ENCODE data around the gene WDFY4. TPM values are rescaled to one million over a fixed set of nuclear protein-coding genes. Genes with fewer than 3 reads are reported as not detected.

Gene WDFY4, protein sequence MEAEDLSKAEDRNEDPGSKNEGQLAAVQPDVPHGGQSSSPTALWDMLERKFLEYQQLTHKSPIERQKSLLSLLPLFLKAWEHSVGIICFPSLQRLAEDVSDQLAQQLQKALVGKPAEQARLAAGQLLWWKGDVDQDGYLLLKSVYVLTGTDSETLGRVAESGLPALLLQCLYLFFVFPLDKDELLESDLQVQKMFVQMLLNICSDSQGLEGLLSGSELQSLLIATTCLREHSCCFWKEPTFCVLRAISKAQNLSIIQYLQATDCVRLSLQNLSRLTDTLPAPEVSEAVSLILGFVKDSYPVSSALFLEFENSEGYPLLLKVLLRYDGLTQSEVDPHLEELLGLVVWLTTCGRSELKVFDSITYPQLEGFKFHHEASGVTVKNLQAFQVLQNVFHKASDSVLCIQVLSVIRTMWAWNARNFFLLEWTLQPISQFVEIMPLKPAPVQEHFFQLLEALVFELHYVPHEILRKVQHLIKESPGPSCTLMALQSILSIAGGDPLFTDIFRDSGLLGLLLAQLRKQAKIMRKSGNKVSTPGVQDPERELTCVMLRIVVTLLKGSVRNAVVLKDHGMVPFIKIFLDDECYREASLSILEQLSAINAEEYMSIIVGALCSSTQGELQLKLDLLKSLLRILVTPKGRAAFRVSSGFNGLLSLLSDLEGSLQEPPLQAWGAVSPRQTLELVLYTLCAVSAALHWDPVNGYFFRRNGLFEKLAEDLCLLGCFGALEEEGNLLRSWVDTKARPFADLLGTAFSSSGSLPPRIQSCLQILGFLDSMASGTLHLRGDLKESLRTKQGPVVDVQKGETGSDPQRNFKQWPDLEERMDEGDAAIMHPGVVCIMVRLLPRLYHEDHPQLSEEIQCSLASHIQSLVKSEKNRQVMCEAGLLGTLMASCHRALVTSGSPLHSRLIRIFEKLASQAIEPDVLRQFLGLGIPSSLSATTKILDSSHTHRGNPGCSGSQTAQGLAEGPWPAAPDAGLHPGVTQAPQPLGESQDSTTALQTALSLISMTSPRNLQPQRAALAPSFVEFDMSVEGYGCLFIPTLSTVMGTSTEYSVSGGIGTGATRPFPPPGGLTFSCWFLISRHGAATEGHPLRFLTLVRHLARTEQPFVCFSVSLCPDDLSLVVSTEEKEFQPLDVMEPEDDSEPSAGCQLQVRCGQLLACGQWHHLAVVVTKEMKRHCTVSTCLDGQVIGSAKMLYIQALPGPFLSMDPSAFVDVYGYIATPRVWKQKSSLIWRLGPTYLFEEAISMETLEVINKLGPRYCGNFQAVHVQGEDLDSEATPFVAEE (N-terminal part only)
- total RNA-seq (1 to 10 TPM; 3.8 TPM), polyA plus RNA-seq (ENCODE audit: insufficient read length in 2 of 2) (1 to 10 TPM; 3.1 to 3.3 TPM)
- long read RNA-seq, donor 1, result 0 reads
- long read RNA-seq, donor 2, result 0 reads
- long read RNA-seq, donor 3, result 0 reads
- long read RNA-seq, donor 4, result 0 reads

DNA sequence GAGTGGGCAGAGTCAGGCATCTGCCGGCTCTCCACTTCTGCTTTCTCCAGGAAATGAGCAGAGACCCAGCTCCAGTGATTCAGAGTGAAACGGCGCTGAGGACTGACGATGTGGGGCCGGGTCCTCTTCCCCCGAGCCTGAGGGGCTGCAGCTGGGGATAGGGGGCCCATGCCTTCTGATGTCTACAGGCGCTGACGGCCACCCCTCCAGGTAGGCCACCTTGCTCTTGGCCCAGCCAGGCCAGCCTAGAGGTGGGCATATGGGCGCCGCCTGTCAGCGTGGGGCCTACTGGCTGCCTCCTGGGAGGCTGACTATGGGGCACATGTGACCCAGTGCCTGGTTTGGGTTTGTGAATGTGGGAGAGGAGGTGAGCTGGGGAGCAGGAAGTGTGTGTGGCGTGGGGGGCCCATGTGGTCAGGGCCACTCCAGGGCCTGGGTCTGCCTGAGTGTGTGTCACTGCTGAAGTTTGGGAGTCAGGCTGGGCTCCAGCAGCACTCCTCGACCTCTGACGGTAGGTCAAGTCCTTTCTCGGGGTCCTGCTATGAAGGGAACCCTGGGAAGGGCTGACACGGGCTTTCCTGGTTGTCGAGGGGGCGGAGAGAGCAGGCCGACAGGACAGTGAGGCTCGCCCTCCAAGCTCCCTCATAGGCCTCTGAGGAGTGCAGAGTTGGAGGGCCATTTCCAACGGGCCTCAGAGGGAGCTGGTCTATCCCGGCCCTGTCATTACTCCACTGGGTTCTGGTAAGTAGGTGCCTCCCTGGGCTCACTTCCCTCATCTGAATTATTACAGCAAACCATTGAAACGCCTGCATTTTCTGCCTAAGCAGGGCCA is at the start of gene WDFY4:
Gene WDFY4 (plus strand): TSS at position 82 of the 832 bp plus-strand sequence. CDS start 24,860 bp downstream, outside the sequence.
- WGBS (ENCODE audit: insufficient coverage), result 85% methylated on average over 23 of the region's 23 CpGs
- H3K4me1 ChIP-seq (ENCODE audit: control insufficient read depth, insufficient read depth, low read length), result no peaks in the 10 kb centered on the region
- no peak within 1 kb of the TSS for H3K27ac ChIP-seq (ENCODE audit: low read depth, low read length)
- DNase-seq (ENCODE audit: low read depth in 4 of 6, low spot score in 6 of 6), result no peak
- H3K36me3 ChIP-seq (ENCODE audit: control insufficient read depth, insufficient read depth, low read length), result no peaks in the 10 kb centered on the region
- H3K4me3 ChIP-seq (ENCODE audit: low read depth, low read length), result no peak within 1 kb of the TSS
- peaks cover 3% of the 10 kb centered on the region for H3K9me3 ChIP-seq (ENCODE audit: control insufficient read depth, insufficient read depth, low read length)
- H3K27me3 ChIP-seq (ENCODE audit: control insufficient read depth, insufficient read depth, low read length), result no peaks in the 10 kb centered on the region

DNA sequence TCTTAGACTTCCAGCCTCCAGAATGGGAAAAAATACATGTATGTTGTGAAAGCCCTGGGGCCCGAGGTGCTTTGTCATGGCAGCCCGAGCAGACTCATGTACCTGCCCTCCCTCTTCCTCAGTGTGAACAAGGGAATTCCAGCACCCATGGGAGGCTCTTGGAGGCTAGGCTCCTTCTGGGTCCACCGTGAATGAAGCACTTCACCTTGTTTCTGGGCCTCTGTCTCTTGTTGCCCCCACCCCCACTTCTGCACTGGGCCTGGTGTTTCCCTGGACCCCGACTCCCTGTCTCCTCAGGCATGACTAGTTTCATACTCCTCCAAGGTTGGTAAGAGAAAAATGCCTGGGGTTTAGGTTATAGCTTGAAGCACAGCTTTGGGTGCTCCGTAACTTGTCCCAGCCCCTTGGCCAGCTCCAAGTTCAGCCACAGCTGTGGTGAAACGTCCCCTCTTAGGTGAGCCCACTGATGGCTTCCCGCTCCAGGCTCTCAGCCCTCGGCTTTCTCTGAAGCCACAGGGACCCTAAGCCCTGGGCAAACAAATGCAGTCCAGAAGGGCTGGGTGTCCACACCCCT is 49.6 kb upstream of the WDFY4 start:
- H3K27ac ChIP-seq (ENCODE audit: low read depth, low read length), result no peak overlapping the region

DNA sequence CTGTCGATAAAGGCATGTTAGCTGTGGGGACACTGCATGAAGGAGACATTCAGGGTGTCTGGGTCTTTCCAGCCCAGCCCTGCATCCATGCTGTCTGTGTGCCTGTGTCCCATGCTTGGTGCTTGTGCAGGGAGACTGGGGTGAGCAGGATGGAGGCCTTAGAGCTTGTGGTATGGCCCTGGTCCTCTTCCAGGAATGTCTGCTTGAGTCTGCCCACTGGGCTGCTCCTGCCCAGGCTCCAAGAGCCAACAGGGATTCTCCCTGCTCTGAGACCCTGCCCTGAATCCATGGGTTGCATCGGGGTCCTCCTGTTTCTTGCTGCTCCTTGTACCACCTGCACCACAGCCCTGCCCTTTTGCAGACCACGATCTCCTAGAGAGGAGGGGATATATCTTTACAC is 48.4 kb upstream of the WDFY4 start:
- H3K27me3 ChIP-seq (ENCODE audit: control insufficient read depth, insufficient read depth, low read length), result no peaks in the 10 kb centered on the region
- 29% methylated on average over 1 of the region's 3 CpGs for WGBS (ENCODE audit: insufficient coverage)
- no peak overlapping the region for H3K4me3 ChIP-seq (ENCODE audit: low read depth, low read length)
- H3K4me1 ChIP-seq (ENCODE audit: control insufficient read depth, insufficient read depth, low read length), result no peaks in the 10 kb centered on the region
- no peak overlapping the region for H3K27ac ChIP-seq (ENCODE audit: low read depth, low read length)
- no peak for DNase-seq (ENCODE audit: low read depth in 4 of 6, low spot score in 6 of 6)
- H3K9me3 ChIP-seq (ENCODE audit: control insufficient read depth, insufficient read depth, low read length), result no peaks in the 10 kb centered on the region
- no peaks in the 10 kb centered on the region for H3K36me3 ChIP-seq (ENCODE audit: control insufficient read depth, insufficient read depth, low read length)

More for the DNA sequence above, 49.6 kb upstream of the WDFY4 start:
- Histone ChIP-seq H3K27me3 (ENCODE audit: control insufficient read depth, insufficient read depth, low read length) (no peaks in the 10 kb centered on the region), H3K36me3 (ENCODE audit: control insufficient read depth, insufficient read depth, low read length) (no peaks in the 10 kb centered on the region), H3K9me3 (ENCODE audit: control insufficient read depth, insufficient read depth, low read length) (no peaks in the 10 kb centered on the region), H3K4me3 (ENCODE audit: low read depth, low read length) (no peak overlapping the region), H3K4me1 (ENCODE audit: control insufficient read depth, insufficient read depth, low read length) (no peaks in the 10 kb centered on the region)
- no peak for DNase-seq (ENCODE audit: low read depth in 4 of 6, low spot score in 6 of 6)
- 96% methylated on average over 7 of the region's 8 CpGs for WGBS (ENCODE audit: insufficient coverage)

DNA sequence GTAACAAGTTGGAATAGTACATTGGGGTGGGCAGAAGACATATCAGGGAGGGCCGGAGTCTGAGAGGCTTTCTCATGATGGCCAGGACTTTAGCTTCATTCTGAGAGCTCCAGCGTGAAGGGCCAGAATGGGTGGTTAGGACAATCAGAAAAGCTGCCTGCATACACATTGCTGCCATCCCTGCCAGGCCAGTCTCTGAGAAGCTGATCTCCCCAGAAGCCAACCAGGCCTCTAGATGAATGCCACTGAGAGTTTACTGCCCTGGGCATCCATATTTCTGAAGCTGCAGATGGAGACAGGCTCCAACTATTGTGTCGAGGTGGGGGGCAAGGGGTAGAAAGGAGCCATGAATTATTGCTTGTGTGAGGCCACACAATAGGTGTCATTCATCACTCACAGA is 47.8 kb upstream of the WDFY4 start:
- no peak for DNase-seq (ENCODE audit: low read depth in 4 of 6, low spot score in 6 of 6)
- no peaks in the 10 kb centered on the region for H3K4me1 ChIP-seq (ENCODE audit: control insufficient read depth, insufficient read depth, low read length)
- no peaks in the 10 kb centered on the region for H3K36me3 ChIP-seq (ENCODE audit: control insufficient read depth, insufficient read depth, low read length)
- H3K4me3 ChIP-seq (ENCODE audit: low read depth, low read length), result no peak overlapping the region
- no peaks in the 10 kb centered on the region for H3K9me3 ChIP-seq (ENCODE audit: control insufficient read depth, insufficient read depth, low read length)
- 92% methylated on average over 3 of the region's 3 CpGs for WGBS (ENCODE audit: insufficient coverage)
- H3K27ac ChIP-seq (ENCODE audit: low read depth, low read length), result no peak overlapping the region
- no peaks in the 10 kb centered on the region for H3K27me3 ChIP-seq (ENCODE audit: control insufficient read depth, insufficient read depth, low read length)

DNA sequence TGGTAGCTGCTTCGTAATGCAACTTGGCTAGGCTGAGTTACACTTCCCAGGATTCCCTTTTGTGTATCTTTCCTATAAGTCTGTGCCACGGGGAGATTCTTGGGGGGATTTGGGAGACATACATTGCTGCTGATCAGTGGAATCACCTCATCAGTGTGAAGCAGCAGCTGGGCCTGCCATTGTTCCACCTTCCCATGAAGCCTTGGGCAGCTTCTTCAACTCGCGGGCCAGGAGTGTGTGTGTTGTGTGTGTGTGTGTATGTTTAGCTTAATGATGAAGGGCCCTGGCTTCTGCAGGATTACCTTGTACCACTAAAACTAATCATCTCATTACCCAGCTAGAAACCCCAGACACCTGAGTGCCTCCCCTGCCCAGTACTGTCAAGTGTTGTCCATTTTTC is 46.5 kb upstream of the WDFY4 start:
- no peak overlapping the region for H3K27ac ChIP-seq (ENCODE audit: low read depth, low read length)
- no peaks in the 10 kb centered on the region for H3K9me3 ChIP-seq (ENCODE audit: control insufficient read depth, insufficient read depth, low read length)
- 80% methylated on average over 1 of the region's 4 CpGs for WGBS (ENCODE audit: insufficient coverage)

DNA sequence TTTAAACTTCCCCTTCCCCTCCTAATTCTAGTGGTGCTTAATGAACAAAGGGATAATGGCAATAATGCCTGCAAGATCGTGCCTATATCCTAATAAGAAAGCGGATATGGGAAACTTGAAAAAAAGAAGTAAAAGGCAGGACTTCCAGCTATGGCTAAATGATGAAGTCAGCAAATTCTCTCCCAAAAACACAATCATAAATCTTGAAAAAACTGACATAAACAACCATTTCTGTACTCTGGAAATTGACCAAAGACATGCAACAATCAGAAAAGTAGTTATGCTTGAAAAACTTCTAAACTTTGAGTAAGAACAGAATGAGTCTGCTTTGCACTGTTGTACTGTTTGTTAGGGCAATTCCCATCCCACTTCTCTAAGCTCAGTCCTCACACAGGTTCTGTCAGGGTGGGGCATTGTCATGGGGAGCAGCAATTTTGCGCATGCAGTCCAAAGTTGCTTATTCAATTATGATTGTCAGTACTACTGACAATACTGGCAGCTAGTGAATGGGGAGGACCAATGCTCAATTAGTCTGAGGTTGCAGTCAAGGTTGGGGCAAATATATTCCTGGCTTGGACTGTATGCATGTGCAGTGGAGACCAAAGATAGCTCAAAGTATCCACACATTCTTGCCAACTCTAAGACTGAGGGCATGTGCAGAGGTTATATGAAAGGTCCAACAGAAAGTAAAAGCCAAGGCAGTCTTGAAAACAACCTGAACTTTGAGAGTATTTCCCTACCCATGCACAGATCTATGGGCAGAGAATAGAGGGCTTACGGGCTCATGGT is 45.7 kb upstream of the WDFY4 start:
- no peak for DNase-seq (ENCODE audit: low read depth in 4 of 6, low spot score in 6 of 6)
- H3K27me3 ChIP-seq (ENCODE audit: control insufficient read depth, insufficient read depth, low read length), result no peaks in the 10 kb centered on the region
- no CpG with 5 or more reads among the region's 4 CpGs for WGBS (ENCODE audit: insufficient coverage)
- no peak overlapping the region for H3K27ac ChIP-seq (ENCODE audit: low read depth, low read length)
- no peaks in the 10 kb centered on the region for H3K9me3 ChIP-seq (ENCODE audit: control insufficient read depth, insufficient read depth, low read length)
- no peaks in the 10 kb centered on the region for H3K4me1 ChIP-seq (ENCODE audit: control insufficient read depth, insufficient read depth, low read length)
- H3K36me3 ChIP-seq (ENCODE audit: control insufficient read depth, insufficient read depth, low read length), result no peaks in the 10 kb centered on the region
- H3K4me3 ChIP-seq (ENCODE audit: low read depth, low read length), result no peak overlapping the region

More for the DNA sequence above, 46.5 kb upstream of the WDFY4 start:
- H3K27me3 ChIP-seq (ENCODE audit: control insufficient read depth, insufficient read depth, low read length), result no peaks in the 10 kb centered on the region
- H3K4me3 ChIP-seq (ENCODE audit: low read depth, low read length), result no peak overlapping the region
- no peaks in the 10 kb centered on the region for H3K36me3 ChIP-seq (ENCODE audit: control insufficient read depth, insufficient read depth, low read length)
- no peak for DNase-seq (ENCODE audit: low read depth in 4 of 6, low spot score in 6 of 6)
- H3K4me1 ChIP-seq (ENCODE audit: control insufficient read depth, insufficient read depth, low read length), result no peaks in the 10 kb centered on the region

DNA sequence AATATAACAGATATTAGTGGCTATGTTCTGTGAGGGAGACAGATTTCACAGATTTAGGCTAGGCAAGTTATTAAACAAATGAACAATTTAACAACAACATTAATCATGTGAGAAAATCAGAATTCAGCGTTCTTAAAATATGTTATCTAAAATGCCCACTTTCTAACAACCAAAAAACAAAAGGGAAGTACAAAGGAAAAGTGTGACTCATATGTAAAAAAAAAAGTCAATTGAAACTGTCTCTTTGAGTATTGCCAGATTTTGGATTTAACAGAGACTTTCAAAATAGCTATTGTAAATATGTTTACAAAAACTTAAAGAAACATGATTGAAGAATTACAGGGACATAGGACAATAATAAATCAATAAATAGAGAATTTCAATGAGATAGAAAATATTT is 45.0 kb upstream of the WDFY4 start:
- DNase-seq (ENCODE audit: low read depth in 4 of 6, low spot score in 6 of 6), result no peak
- Histone ChIP-seq H3K27me3 (ENCODE audit: control insufficient read depth, insufficient read depth, low read length) (no peaks in the 10 kb centered on the region), H3K4me1 (ENCODE audit: control insufficient read depth, insufficient read depth, low read length) (no peaks in the 10 kb centered on the region), H3K27ac (ENCODE audit: low read depth, low read length) (no peak overlapping the region), H3K9me3 (ENCODE audit: control insufficient read depth, insufficient read depth, low read length) (no peaks in the 10 kb centered on the region), H3K36me3 (ENCODE audit: control insufficient read depth, insufficient read depth, low read length) (no peaks in the 10 kb centered on the region), H3K4me3 (ENCODE audit: low read depth, low read length) (no peak overlapping the region)
- WGBS (ENCODE audit: insufficient coverage), result no CpG with 5 or more reads among the region's 1 CpG

DNA sequence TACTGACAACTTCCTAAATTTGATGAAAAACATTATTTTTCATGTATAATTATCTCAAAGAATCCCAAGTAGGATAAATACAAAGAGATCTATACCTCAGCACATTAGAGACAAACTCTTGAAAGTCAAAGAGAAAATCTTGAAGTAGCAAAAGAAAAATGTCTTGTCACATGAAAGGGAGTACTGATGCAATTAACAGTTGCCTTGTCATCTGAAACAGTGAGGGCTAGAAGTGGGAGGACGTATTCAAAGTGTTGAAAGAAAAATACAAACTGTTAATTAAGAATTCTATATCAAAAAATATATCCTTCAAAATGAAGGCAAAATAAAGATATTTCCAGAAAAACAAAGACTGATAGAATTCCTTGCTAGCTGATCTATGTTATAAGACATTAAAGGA is 44.3 kb upstream of the WDFY4 start:
- DNase-seq (ENCODE audit: low read depth in 4 of 6, low spot score in 6 of 6), result no peak
- Histone ChIP-seq H3K4me1 (ENCODE audit: control insufficient read depth, insufficient read depth, low read length) (no peaks in the 10 kb centered on the region), H3K36me3 (ENCODE audit: control insufficient read depth, insufficient read depth, low read length) (no peaks in the 10 kb centered on the region), H3K4me3 (ENCODE audit: low read depth, low read length) (no peak overlapping the region), H3K9me3 (ENCODE audit: control insufficient read depth, insufficient read depth, low read length) (no peaks in the 10 kb centered on the region), H3K27me3 (ENCODE audit: control insufficient read depth, insufficient read depth, low read length) (no peaks in the 10 kb centered on the region), H3K27ac (ENCODE audit: low read depth, low read length) (no peak overlapping the region)
- WGBS (ENCODE audit: insufficient coverage), result no CpG with 5 or more reads among the region's 1 CpG

All from spinal cord (tissue), 10 donors.